Measurements from ENCODE around the gene POLD2. TPM values are rescaled to one million over a fixed set of nuclear protein-coding genes. Genes with fewer than 3 reads are reported as not detected.

The POLD2 gene
- total RNA-seq (2016; rRNA removed; fragmentation: Illumina TruSeq; extraction: Trizol) (87.6 and 98.8 TPM in 2 replicates), polyA plus RNA-seq (2011; rRNA removed) (86.7 and 95.1 TPM in 2 replicates), polyA minus RNA-seq (2011; rRNA and poly(A)+ RNA removed; ENCODE audit: low replicate concordance) (82.4 and 267 TPM in 2 replicates), Bru-seq, nascent RNA (percentile 70 among the genes with signal in this experiment), BruChase-seq, experiment 1, labeled RNA remaining after a 6-hour chase (percentile 73 among the genes with signal in this experiment), BruChase-seq, experiment 2, labeled RNA remaining after a 2-hour chase (percentile 69 among the genes with signal in this experiment)
- total RNA-seq (2016; cell fraction: cytosol; rRNA removed; fragmentation: Illumina TruSeq; extraction: Trizol; ENCODE audit: low read depth) = 118 and 152 TPM in 2 replicates
- 74.7 and 95.4 TPM in 2 replicates for total RNA-seq (2016; cell fraction: insoluble cytoplasmic fraction; rRNA removed; fragmentation: Illumina TruSeq; extraction: Trizol)
- 139 and 187 TPM in 2 replicates for total RNA-seq (2016; cell fraction: membrane; rRNA removed; fragmentation: Illumina TruSeq; extraction: Trizol)
- total RNA-seq (2016; cell fraction: nucleus; rRNA removed; fragmentation: Illumina TruSeq; extraction: Trizol) = 49.1 and 55.1 TPM in 2 replicates
- polyA plus RNA-seq (2011; cell fraction: cytosol; rRNA removed) = 65.5 and 120 TPM in 2 replicates
- 88.2 and 88.7 TPM in 2 replicates for polyA plus RNA-seq (2011; cell fraction: nucleus; rRNA removed)
- 64.0 and 65.2 TPM in 2 replicates for polyA plus RNA-seq (2012)
- polyA plus RNA-seq (2016; cell fraction: cytosol; fragmentation: Illumina TruSeq; extraction: Trizol; ENCODE audit: low read depth) = 134 and 181 TPM in 2 replicates
- polyA plus RNA-seq (2016; cell fraction: insoluble cytoplasmic fraction; fragmentation: Illumina TruSeq; extraction: Trizol; ENCODE audit: low read depth) = 104 and 131 TPM in 2 replicates
- polyA plus RNA-seq (2016; cell fraction: membrane; fragmentation: Illumina TruSeq; extraction: Trizol; ENCODE audit: low read depth) = 176 and 207 TPM in 2 replicates
- 104 and 121 TPM in 2 replicates for polyA plus RNA-seq (2016; cell fraction: nucleus; fragmentation: Illumina TruSeq; extraction: Trizol; ENCODE audit: insufficient read depth, low read depth)
- polyA minus RNA-seq (2011; cell fraction: cytosol; rRNA and poly(A)+ RNA removed) = 16.1 and 23.4 TPM in 2 replicates
- 22.9 TPM in 2 replicates for polyA minus RNA-seq (2011; cell fraction: nucleus; rRNA and poly(A)+ RNA removed)
- long read RNA-seq, experiment 1, transcript POLD2-218 (11 exons, 1,619 nt) = major isoform, 109 of 244 reads
- long read RNA-seq, experiment 1, transcript POLD2-207 (11 exons, 1,659 nt) = minor isoform, 22 of 244 reads
- long read RNA-seq, experiment 1, partial matches to known transcripts = 88 of 244 reads
- long read RNA-seq, experiment 1, other reads (novel, unspliced or antisense) = 25 of 244 reads
- long read RNA-seq, experiment 2, transcript POLD2-201 (10 exons, 1,597 nt) = minor isoform, 5 of 191 reads
- long read RNA-seq, experiment 2, transcript POLD2-218 (11 exons, 1,619 nt) = major isoform, 47 of 191 reads
- long read RNA-seq, experiment 2, transcript POLD2-207 (11 exons, 1,659 nt) = minor isoform, 20 of 191 reads
- long read RNA-seq, experiment 2, partial matches to known transcripts = 103 of 191 reads
- long read RNA-seq, experiment 2, other reads (novel, unspliced or antisense) = 13 of 191 reads

GRCh38 chr7:44123190-44124003 is at the start of gene POLD2:
TSS of gene POLD2 (minus strand) at chr7:44123548. CDS start at chr7:44122053, 1,495 bp downstream.
- Histone ChIP-seq H2AFZ (ENCODE audit: low read length) (no peak within 1 kb of the TSS), H3K4me3 (replicated peaks in 1 of 3; ENCODE audit: insufficient read depth in 1 of 3, low read depth in 2 of 3, low read length in 3 of 3) (peak within 1 kb of the TSS; percentile 78 to 86 (median 83)), H3K27me3 (ENCODE audit: control insufficient read depth in 1 of 2, insufficient read depth in 2 of 2, low read length in 2 of 2) (no peaks in the 10 kb centered on the region; a peak in 1 of 5 replicates), H3K79me2 (ENCODE audit: insufficient read depth, low read length) (peaks cover 14% of the 10 kb centered on the region), H3K9me3 (ENCODE audit: low read length) (no peaks in the 10 kb centered on the region), H3K4me2 (ENCODE audit: low read depth, low read length) (peak within 1 kb of the TSS; percentile 95), H4K20me1 (ENCODE audit: insufficient read depth, low read length) (no peaks in the 10 kb centered on the region), H3K9ac (ENCODE audit: insufficient read depth, low read depth, low read length) (peak within 1 kb of the TSS; percentile 76), H3K27ac (ENCODE audit: extremely low read length, insufficient read depth, low read length) (peak within 1 kb of the TSS; percentile 53), H3K36me3 (replicated peaks in 1 of 2; ENCODE audit: control insufficient read depth in 1 of 2, insufficient read depth in 2 of 2, low read length in 2 of 2) (peaks cover 9 to 30% of the 10 kb centered on the region in 2 experiments), H3K4me1 (ENCODE audit: insufficient read depth, low read length) (peaks cover 24% of the 10 kb centered on the region)
- no TSS peak for BruUV-seq (replicated peaks)
- ATAC-seq (peak; percentile 99), FAIRE-seq (no peak), DNase-seq (ENCODE audit: low spot score) (peak; percentile 90)
- POLR2A ChIA-PET = interaction anchor here (1.2 to 1.5 kb wide), 4 partner anchors 8 to 450 kb away, joined by 3 to 5 read pairs (median 4); partner anchors contain the start of gene DDX56
- intact Hi-C loops (cut with micrococcal nuclease; ENCODE audit: unreplicated experiment) (loop anchor here (2.0 kb wide), 1 partner anchor 41 kb away; the partner anchor contains the start of gene POLM), in situ Hi-C loops (cut with HindIII; ENCODE audit: extremely low pct_ligation_motif_present, low pct_unique_long_range_greater_than_20kb) (loop anchor here (5.0 kb wide), 1 partner anchor 74 kb away; no protein-coding TSS in a partner anchor)
- CTCF ChIA-PET (ENCODE audit: low intra/inter-chr PET ratio, low total read pairs) = no interaction called here
- WGBS (ENCODE audit: low lambda C conversion rate) = 8% methylated on average over 28 of the region's 86 CpGs
- TF ChIP-seq ZNF709 (CRISPR knock-in tag; IDR thresholded peaks at IDR 0.05) (peak; percentile 92; the same call in 1 of the 2 replicates), SP4 (CRISPR knock-in tag; IDR thresholded peaks at IDR 0.05) (peak; percentile 100), HDAC2 (CRISPR knock-in tag; IDR thresholded peaks at IDR 0.05) (peak; percentile 25; the same call in 1 of the 2 replicates), YEATS4 (CRISPR knock-in tag; IDR thresholded peaks at IDR 0.05; ENCODE audit: borderline replicate concordance) (peak; percentile 93), ZNF562 (CRISPR knock-in tag; IDR thresholded peaks at IDR 0.05; ENCODE audit: borderline replicate concordance) (no peak), MTF2 (CRISPR knock-in tag; IDR thresholded peaks at IDR 0.05; ENCODE audit: borderline replicate concordance) (no peak), ZNF703 (CRISPR knock-in tag; IDR thresholded peaks at IDR 0.05; ENCODE audit: borderline replicate concordance) (peak; percentile 53; the same call in 1 of the 2 replicates), CCDC6 (CRISPR knock-in tag; IDR thresholded peaks at IDR 0.05) (peak; percentile 89; the same call in 1 of the 2 replicates), KAT2B (IDR thresholded peaks at IDR 0.05; ENCODE audit: borderline replicate concordance, low read depth, low read length) (no peak)
- TF ChIP-seq, protein P1, sequence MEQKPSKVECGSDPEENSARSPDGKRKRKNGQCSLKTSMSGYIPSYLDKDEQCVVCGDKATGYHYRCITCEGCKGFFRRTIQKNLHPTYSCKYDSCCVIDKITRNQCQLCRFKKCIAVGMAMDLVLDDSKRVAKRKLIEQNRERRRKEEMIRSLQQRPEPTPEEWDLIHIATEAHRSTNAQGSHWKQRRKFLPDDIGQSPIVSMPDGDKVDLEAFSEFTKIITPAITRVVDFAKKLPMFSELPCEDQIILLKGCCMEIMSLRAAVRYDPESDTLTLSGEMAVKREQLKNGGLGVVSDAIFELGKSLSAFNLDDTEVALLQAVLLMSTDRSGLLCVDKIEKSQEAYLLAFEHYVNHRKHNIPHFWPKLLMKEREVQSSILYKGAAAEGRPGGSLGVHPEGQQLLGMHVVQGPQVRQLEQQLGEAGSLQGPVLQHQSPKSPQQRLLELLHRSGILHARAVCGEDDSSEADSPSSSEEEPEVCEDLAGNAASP (CRISPR knock-in tag; IDR thresholded peaks at IDR 0.05; ENCODE audit: borderline replicate concordance) = peak; percentile 34; the same call in 1 of the 2 replicates
- TF ChIP-seq, protein P2, sequence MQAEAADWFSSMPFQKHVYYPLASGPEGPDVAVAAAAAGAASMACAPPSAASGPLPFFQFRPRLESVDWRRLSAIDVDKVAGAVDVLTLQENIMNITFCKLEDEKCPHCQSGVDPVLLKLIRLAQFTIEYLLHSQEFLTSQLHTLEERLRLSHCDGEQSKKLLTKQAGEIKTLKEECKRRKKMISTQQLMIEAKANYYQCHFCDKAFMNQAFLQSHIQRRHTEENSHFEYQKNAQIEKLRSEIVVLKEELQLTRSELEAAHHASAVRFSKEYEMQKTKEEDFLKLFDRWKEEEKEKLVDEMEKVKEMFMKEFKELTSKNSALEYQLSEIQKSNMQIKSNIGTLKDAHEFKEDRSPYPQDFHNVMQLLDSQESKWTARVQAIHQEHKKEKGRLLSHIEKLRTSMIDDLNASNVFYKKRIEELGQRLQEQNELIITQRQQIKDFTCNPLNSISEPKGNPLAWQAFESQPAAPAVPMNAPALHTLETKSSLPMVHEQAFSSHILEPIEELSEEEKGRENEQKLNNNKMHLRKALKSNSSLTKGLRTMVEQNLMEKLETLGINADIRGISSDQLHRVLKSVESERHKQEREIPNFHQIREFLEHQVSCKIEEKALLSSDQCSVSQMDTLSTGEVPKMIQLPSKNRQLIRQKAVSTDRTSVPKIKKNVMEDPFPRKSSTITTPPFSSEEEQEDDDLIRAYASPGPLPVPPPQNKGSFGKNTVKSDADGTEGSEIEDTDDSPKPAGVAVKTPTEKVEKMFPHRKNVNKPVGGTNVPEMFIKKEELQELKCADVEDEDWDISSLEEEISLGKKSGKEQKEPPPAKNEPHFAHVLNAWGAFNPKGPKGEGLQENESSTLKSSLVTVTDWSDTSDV (CRISPR knock-in tag; IDR thresholded peaks at IDR 0.05) = peak; percentile 86; the same call in 1 of the 2 replicates
